Type B pancreatic cell (in vitro differentiated cells): Measurements from ENCODE around the gene ETV4. TPM values are rescaled to one million over a fixed set of nuclear protein-coding genes. Genes with fewer than 3 reads are reported as not detected.

Source experiments
- DNase-seq: peaks from one replicate; pipeline ENCODE4 v3.0.0; 2021; ENCODE audit warnings: mixed read lengths; ENCODE audit not compliant: unreplicated experiment; ENCODE audit errors: extremely low spot score
- H3K27ac Mint-ChIP-seq: 2 replicates; pipeline ENCODE4 v1.8.0; 2021; ENCODE audit warnings: mild to moderate bottlenecking, mixed read lengths
- H3K27me3 Mint-ChIP-seq: 2 replicates; pipeline ENCODE4 v1.8.0; 2021; ENCODE audit warnings: mixed read lengths
- H3K36me3 Mint-ChIP-seq: 2 replicates; pipeline ENCODE4 v1.8.0; 2021; ENCODE audit warnings: mixed read lengths
- H3K4me1 Mint-ChIP-seq: one replicate; pipeline ENCODE4 v1.8.0; 2021; ENCODE audit warnings: mixed read lengths; ENCODE audit not compliant: unreplicated experiment
- H3K4me3 Mint-ChIP-seq: 2 replicates; pipeline ENCODE4 v1.8.0; 2021; ENCODE audit warnings: mild to moderate bottlenecking, mixed read lengths
- H3K9me3 Mint-ChIP-seq: 2 replicates; pipeline ENCODE4 v1.8.0; 2021; ENCODE audit warnings: mixed read lengths
- CTCF ChIP-seq: fragments of 200-600 bp; sonication (generic); conservative IDR thresholded peaks from 2 replicates; pipeline ENCODE4 v1.5.0; 2021; ENCODE audit warnings: antibody characterized with exemption, mild to moderate bottlenecking
- total RNA-seq: library from RNA; stranded (reverse); gene quantifications from 2 replicates; pipeline ENCODE4 v1.2.1, GENCODE V29; 2021; ENCODE audit warnings: low replicate concordance

The ETV4 gene
- total RNA-seq, 1 donor from 2014 or later = 18.3 TPM

- H3K36me3 Mint-ChIP-seq = no peaks in the 10 kb centered on the region
- H3K9me3 Mint-ChIP-seq = no peaks in the 10 kb centered on the region
- TF ChIP-seq CTCF = no peak
- no peak for DNase-seq
- no peak overlapping the region for H3K27ac Mint-ChIP-seq
- no peaks in the 10 kb centered on the region for H3K27me3 Mint-ChIP-seq
- H3K4me3 Mint-ChIP-seq = no peak overlapping the region
- peaks cover 28% of the 10 kb centered on the region for H3K4me1 Mint-ChIP-seq
These were observed 63.8 kb downstream of the ETV4 start for GRCh38 chr17:43482103-43483012.

GRCh38 chr17:43479948-43480347 is 66.2 kb downstream of the ETV4 start:
- Mint-ChIP-seq H3K4me1 (peaks cover 22% of the 10 kb centered on the region), H3K36me3 (no peaks in the 10 kb centered on the region), H3K27ac (no peak overlapping the region), H3K27me3 (no peaks in the 10 kb centered on the region), H3K4me3 (no peak overlapping the region), H3K9me3 (no peaks in the 10 kb centered on the region)
- no peak for TF ChIP-seq CTCF
- DNase-seq = no peak

Other genes with a start within 250 kb of the ETV4 start
- 8.3 and 9.9 TPM in 2 replicates for gene ARL4D, start 147.3 kb downstream of the ETV4 start, total RNA-seq
- gene DHX8, start 62.4 kb downstream of the ETV4 start, total RNA-seq = 50.1 and 56.8 TPM in 2 replicates
- gene MEOX1, start 115.6 kb upstream of the ETV4 start, total RNA-seq = 5.7 and 17.2 TPM in 2 replicates
- gene SOST, start 212.5 kb upstream of the ETV4 start, total RNA-seq = 2.0 TPM in 1 of 2 replicates, not detected in the other
- 36.4 and 45.4 TPM in 2 replicates for gene DUSP3, start 232.6 kb upstream of the ETV4 start, total RNA-seq
- gene CFAP97D1, start 234.1 kb upstream of the ETV4 start, total RNA-seq = not detected in 2 replicates